H1 (cell line): Measurements from ENCODE around the gene MZT2A. TPM values are rescaled to one million over a fixed set of nuclear protein-coding genes. Genes with fewer than 3 reads are reported as not detected.
"Not testable (repeated sequence)": the region's sequence is repeated elsewhere in the genome, so short reads cannot be mapped to it uniquely, and the experiment has no call there.

ENCODE experiments used
- CTCF ChIA-PET: fragments of 300-600 bp; sonication (Branson Sonifier 250); formaldehyde crosslinking; loops from one replicate; lab custom pipeline; 2021; ENCODE audit not compliant: partially characterized antibody; lab: Charles Lee
- POLR2A ChIA-PET: fragments of 300-600 bp; sonication (Branson Sonifier 250); formaldehyde crosslinking; loops from one replicate; lab custom pipeline; 2021; ENCODE audit warnings: inconsistent platforms; ENCODE audit not compliant: partially characterized antibody; lab: Charles Lee
- DNase-seq, 2 experiments: peaks; one replicate each; pipeline versions ENCODE4 v3.0.0 to v3.0.0-alpha.2; 2010 to 2022; ENCODE audit warnings: low spot score in 2 of 2, low read depth in 1 of 2, mixed read lengths in 1 of 2
- FAIRE-seq: peaks from 2 replicates; lab custom pipeline; 2011; peaks lifted over from hg19 to GRCh38; lab: Jason Lieb, UNC
- H2AFZ ChIP-seq: 2 replicates; pipeline ENCODE4 v1.8.1; 2012; ENCODE audit warnings: low read length, inconsistent platforms
- H2AK5ac ChIP-seq: 2 replicates; pipeline ENCODE4 v1.6.1; 2013; ENCODE audit warnings: low read depth, low read length
- H2BK120ac ChIP-seq: replicated peaks from 2 replicates; pipeline ENCODE3; 2013; ENCODE audit warnings: low read depth, low read length, inconsistent platforms
- H2BK12ac ChIP-seq: 2 replicates; pipeline ENCODE4 v1.6.1; 2013; ENCODE audit warnings: low read depth, low read length
- H2BK15ac ChIP-seq: 2 replicates; pipeline ENCODE4 v1.6.1; 2013; ENCODE audit warnings: low read length
- H2BK20ac ChIP-seq: 2 replicates; pipeline ENCODE4 v1.6.1; 2013; ENCODE audit warnings: low read length
- H2BK5ac ChIP-seq: 2 replicates; pipeline ENCODE4 v1.6.1; 2013; ENCODE audit warnings: low read depth, low read length
- H3K14ac ChIP-seq: 2 replicates; pipeline ENCODE4 v1.6.1; 2013; ENCODE audit warnings: inconsistent platforms; ENCODE audit not compliant: insufficient read length
- H3K18ac ChIP-seq: 2 replicates; pipeline ENCODE4 v1.6.1; 2013; ENCODE audit warnings: low read length; ENCODE audit errors: extremely low read depth
- H3K23ac ChIP-seq: 2 replicates; pipeline ENCODE4 v1.6.1; 2013; ENCODE audit warnings: inconsistent platforms; ENCODE audit not compliant: insufficient read length
- H3K23me2 ChIP-seq: 2 replicates; pipeline ENCODE4 v1.6.1; 2013; ENCODE audit warnings: low read depth, low read length
- H3K27ac ChIP-seq: 2 replicates; pipeline ENCODE4 v1.6.1; 2011; ENCODE audit warnings: low read depth, low read length, inconsistent platforms
- H3K27me3 ChIP-seq, 4 experiments: replicated peaks in 1 of 4; 1 replicate in 1 of 4; 2 replicates in 3 of 4; pipeline versions ENCODE4 v1.6.1 to v1.8.1; 2011 to 2013; ENCODE audit warnings: low read length in 3 of 4, mild to moderate bottlenecking in 3 of 4, inconsistent platforms in 2 of 4, mixed read lengths in 2 of 4, moderate library complexity in 1 of 4; ENCODE audit not compliant: control insufficient read depth in 3 of 4, insufficient read depth in 3 of 4; ENCODE audit errors: extremely low read depth in 1 of 4
- H3K36me3 ChIP-seq, 4 experiments: 2 replicates each; pipeline versions ENCODE4 v1.6.1 to v1.8.1; 2011 to 2013; ENCODE audit warnings: mild to moderate bottlenecking in 4 of 4, low read length in 3 of 4, moderate library complexity in 2 of 4, control low read depth in 1 of 4, inconsistent platforms in 1 of 4; ENCODE audit not compliant: insufficient read depth in 4 of 4, control insufficient read depth in 2 of 4
- H3K4ac ChIP-seq: replicated peaks from 2 replicates; pipeline ENCODE3; 2013; ENCODE audit warnings: low read length, low read depth, mixed read lengths, inconsistent platforms; ENCODE audit not compliant: insufficient read length
- H3K4me1 ChIP-seq, 4 experiments: replicated peaks in 1 of 4; 1 replicate in 1 of 4; 2 replicates in 3 of 4; pipeline versions ENCODE4 v1.6.1 to v1.8.1; 2011 to 2013; ENCODE audit warnings: low read length in 3 of 4, inconsistent platforms in 2 of 4, mixed read lengths in 1 of 4; ENCODE audit not compliant: insufficient read depth in 4 of 4, control insufficient read depth in 3 of 4
- H3K4me2 ChIP-seq, 2 experiments: 2 replicates each; pipeline versions ENCODE4 v1.6.1 to v1.8.1; 2011 to 2013; ENCODE audit warnings: low read depth in 2 of 2, low read length in 2 of 2, control low read depth in 1 of 2, inconsistent platforms in 1 of 2, mild to moderate bottlenecking in 1 of 2; ENCODE audit not compliant: insufficient read depth in 1 of 2
- H3K4me3 ChIP-seq, 4 experiments: fragments of 200-600, 300-600 bp in 1 of 4; sonication (generic), shearing (Covaris generic), sonication (Bioruptor Twin) in 1 of 4; 2 replicates each; pipeline versions ENCODE4 v1.5.1 to v1.8.1; 2011 to 2016; ENCODE audit warnings: low read length in 4 of 4, low read depth in 3 of 4, control low read depth in 2 of 4, inconsistent platforms in 2 of 4, mild to moderate bottlenecking in 2 of 4, mixed read lengths in 1 of 4, moderate library complexity in 1 of 4; ENCODE audit not compliant: insufficient read depth in 2 of 4; ENCODE audit errors: extremely low read depth in 1 of 4
- H3K56ac ChIP-seq: replicated peaks from 2 replicates; pipeline ENCODE3; 2013; ENCODE audit warnings: low read depth, mild to moderate bottlenecking, mixed read lengths, low read length, inconsistent platforms; ENCODE audit not compliant: insufficient read length
- H3K79me1 ChIP-seq: 2 replicates; pipeline ENCODE4 v1.6.1; 2013; ENCODE audit warnings: low read depth, low read length, control low read depth
- H3K79me2 ChIP-seq, 2 experiments: 2 replicates each; pipeline versions ENCODE4 v1.6.1 to v1.8.1; 2012 to 2013; ENCODE audit warnings: low read length in 2 of 2, mild to moderate bottlenecking in 2 of 2, inconsistent platforms in 1 of 2; ENCODE audit not compliant: insufficient read depth in 2 of 2, control insufficient read depth in 1 of 2
- H3K9ac ChIP-seq, 4 experiments: replicated peaks in 1 of 4; 1 replicate in 1 of 4; 2 replicates in 3 of 4; pipeline versions ENCODE4 v1.6.1 to v1.8.1; 2011 to 2013; ENCODE audit warnings: low read depth in 3 of 4, low read length in 3 of 4, control low read depth in 2 of 4, mild to moderate bottlenecking in 2 of 4, moderate library complexity in 2 of 4, inconsistent platforms in 1 of 4; ENCODE audit errors: extremely low read depth in 1 of 4
- H3K9me3 ChIP-seq, 2 experiments: 2 replicates each; pipeline versions ENCODE4 v1.6.1 to v1.8.1; 2012 to 2013; ENCODE audit warnings: mild to moderate bottlenecking in 2 of 2, moderate library complexity in 2 of 2, control low read depth in 1 of 2, inconsistent platforms in 1 of 2, low read depth in 1 of 2, low read length in 1 of 2, mixed read lengths in 1 of 2; ENCODE audit not compliant: insufficient read depth in 2 of 2
- H4K20me1 ChIP-seq, 2 experiments: replicated peaks in 1 of 2; 2 replicates each; pipeline versions ENCODE3 to v1.8.1; 2011 to 2013; ENCODE audit warnings: inconsistent platforms in 2 of 2, low read length in 2 of 2, mild to moderate bottlenecking in 1 of 2; ENCODE audit not compliant: insufficient read depth in 2 of 2, control insufficient read depth in 1 of 2
- H4K5ac ChIP-seq: 2 replicates; pipeline ENCODE4 v1.6.1; 2013; ENCODE audit warnings: low read length, low read depth, mixed read lengths, inconsistent platforms; ENCODE audit not compliant: insufficient read length
- H4K8ac ChIP-seq: 2 replicates; pipeline ENCODE4 v1.8.0; 2013; ENCODE audit warnings: mild to moderate bottlenecking, moderate library complexity, low read length, inconsistent platforms; ENCODE audit not compliant: insufficient read depth; ENCODE audit errors: extremely low read depth
- H4K91ac ChIP-seq: replicated peaks from 2 replicates; pipeline ENCODE3; 2013; ENCODE audit warnings: low read length, mixed read lengths, inconsistent platforms; ENCODE audit not compliant: insufficient read length
- WGBS, 2 experiments: shearing (Covaris generic) in 1 of 2; methylation state at CpG; one replicate each; pipeline versions ENCODE4 v1.1.6 to v1.1.7; 2013 to 2015; ENCODE audit warnings: low lambda C conversion rate in 2 of 2, mixed read lengths in 2 of 2, inconsistent platforms in 1 of 2, low coverage in 1 of 2, missing lambda C conversion rate in 1 of 2; ENCODE audit not compliant: insufficient replicate concordance in 2 of 2, insufficient coverage in 1 of 2, insufficient read length in 1 of 2; ENCODE audit errors: extremely low coverage in 1 of 2, missing lambda C conversion rate in 1 of 2; 5-methylcytosine and 5-hydroxymethylcytosine counted together
- polyA plus RNA-seq, 7 experiments: library from polyadenylated mRNA; depleted of rRNA in 3 of 7; stranded (reverse) in 5 of 7; unstranded in 2 of 7; fragments of >200 nt in 5 of 7; fragments of 200-250 nt in 2 of 7; gene quantifications; 1 replicate in 5 of 7; 2 replicates in 1 of 7; 4 replicates in 1 of 7; pipeline versions ENCODE4 v1.2.1 to v1.2.3, GENCODE V29; 2011 to 2013; ENCODE audit warnings: missing spikeins in 2 of 7, mixed read lengths in 2 of 7
- total RNA-seq: library from RNA; stranded (reverse); fragmentation: NEBNext Ultra II Directional; extraction: Animal tissue kit (Norgen Biotek cat#: 25700); gene quantifications from 2 replicates; pipeline ENCODE4 v1.2.1, GENCODE V29; 2021

Gene MZT2A
- total and polyA plus RNA-seq, 2 of the 8 experiments (the other 6 are each of a cell fraction or from before 2014, with no cell fraction given) = 116 to 120 TPM

DNA sequence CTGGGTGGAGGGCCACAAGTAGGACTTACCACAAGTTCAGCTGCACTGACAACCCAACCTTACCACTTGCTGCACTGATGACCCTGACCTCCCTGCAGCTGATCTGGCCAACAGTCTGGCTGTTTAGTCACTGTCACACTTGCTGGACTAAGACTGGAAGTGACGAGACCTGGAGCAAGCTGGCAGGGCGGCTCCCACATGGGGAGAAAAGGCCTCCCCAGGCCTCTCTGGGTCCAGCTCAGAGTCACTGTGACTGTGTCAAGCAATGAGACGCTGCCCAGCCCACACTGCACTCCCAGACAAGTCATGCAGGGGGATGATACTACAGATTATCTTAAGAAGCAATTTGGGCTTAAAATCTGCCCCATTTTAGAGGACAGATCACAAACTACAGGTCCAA, 21.3 kb downstream of the MZT2A start:
- H3K4ac ChIP-seq, H4K20me1 ChIP-seq, H3K27ac ChIP-seq, H3K4me2 ChIP-seq, H2BK5ac ChIP-seq, H3K4me1 ChIP-seq, H2BK120ac ChIP-seq, H4K5ac ChIP-seq, POLR2A ChIA-PET, H3K36me3 ChIP-seq, H3K9me3 ChIP-seq, CTCF ChIA-PET, H4K91ac ChIP-seq, H3K79me1 ChIP-seq, H3K4me3 ChIP-seq, H2AK5ac ChIP-seq, H2BK15ac ChIP-seq, H3K23ac ChIP-seq, H3K23me2 ChIP-seq, H3K9ac ChIP-seq, DNase-seq, H3K56ac ChIP-seq, H4K8ac ChIP-seq, H3K27me3 ChIP-seq, H3K14ac ChIP-seq, H2BK12ac ChIP-seq, FAIRE-seq, H3K18ac ChIP-seq, H2AFZ ChIP-seq, H3K79me2 ChIP-seq, H2BK20ac ChIP-seq: not testable (repeated sequence)
- WGBS, 2 experiments = 81% methylated on average over 3 of the region's 3 CpGs; no CpG with 5 or more reads in 1 of the 2 experiments

DNA sequence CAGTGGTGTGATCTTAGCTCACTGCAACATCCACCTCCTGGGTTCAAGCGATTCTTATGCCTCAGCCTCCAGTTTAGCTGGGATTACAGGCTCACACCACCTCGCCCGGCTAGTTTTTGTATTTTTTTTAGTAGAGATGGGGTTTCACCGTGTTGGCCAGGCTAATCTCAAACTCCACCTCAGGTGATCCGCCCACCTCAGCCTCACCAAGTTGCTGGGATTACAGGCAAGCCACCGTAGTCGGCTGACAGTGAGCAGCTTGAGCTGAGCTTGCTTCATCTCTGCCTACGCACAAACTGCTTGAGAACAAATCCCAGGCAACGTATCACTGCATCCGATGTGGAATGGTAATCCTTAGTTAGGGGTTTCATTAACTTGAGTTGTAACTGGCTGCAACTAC, 24.5 kb downstream of the MZT2A start:
- H4K5ac ChIP-seq, H3K23ac ChIP-seq, H3K27ac ChIP-seq, H3K79me2 ChIP-seq, H3K56ac ChIP-seq, H3K4ac ChIP-seq, H2AK5ac ChIP-seq, H2BK15ac ChIP-seq, H3K4me3 ChIP-seq, H4K91ac ChIP-seq, DNase-seq, H3K9me3 ChIP-seq, H2BK120ac ChIP-seq, H2AFZ ChIP-seq, H3K4me1 ChIP-seq, H3K23me2 ChIP-seq, H3K27me3 ChIP-seq, H3K36me3 ChIP-seq, POLR2A ChIA-PET, H2BK5ac ChIP-seq, H2BK20ac ChIP-seq, H3K18ac ChIP-seq, H4K8ac ChIP-seq, H3K79me1 ChIP-seq, H3K4me2 ChIP-seq, H3K9ac ChIP-seq, H4K20me1 ChIP-seq, H3K14ac ChIP-seq, FAIRE-seq, H2BK12ac ChIP-seq: not testable (repeated sequence)
- CTCF ChIA-PET = interaction anchor here (0.9 to 1.2 kb wide), 2 partner anchors 25 to 54 kb away, joined by 3 to 5 read pairs; partner anchors contain the start of gene MZT2A
- WGBS, 2 experiments = 84% methylated on average over 9 of the region's 10 CpGs; no CpG with 5 or more reads in 1 of the 2 experiments
